Endometrial microvascular endothelial cells (primary cell): ENCODE measurements around the gene OR9Q2. TPM values are rescaled to one million over a fixed set of nuclear protein-coding genes. Genes with fewer than 3 reads are reported as not detected.
"Not testable (repeated sequence)": the region's sequence is repeated elsewhere in the genome, so short reads cannot be mapped to it uniquely, and the experiment has no call there.

Experiments
- in situ Hi-C: cut with HindIII; loops from 2 replicates; pipeline ENCODE4 v1.10.0; 2017; ENCODE audit warnings: low sequenced_read_pairs, low pct_unique_long_range_greater_than_20kb; ENCODE audit errors: inconsistent ontology term
- total RNA-seq: library from RNA; depleted of rRNA; stranded (reverse); fragments of >200 nt; gene quantifications from one replicate; pipeline ENCODE4 v1.2.3, GENCODE V29; 2015; ENCODE audit errors: inconsistent ontology term

Gene OR9Q2
- not detected for total RNA-seq

- in situ Hi-C loops, result no loop called here
Measured at GRCh38 chr11:58188770-58189169, at the start of gene OR9Q2. Gene OR9Q2, plus strand, starts transcription at chr11:58189070. Its CDS starts 1,421 bp downstream, at chr11:58190491.

- in situ Hi-C loops, result no loop called here
Measured at GRCh38 chr11:58142761-58143160, 46.1 kb upstream of the OR9Q2 start.

- in situ Hi-C loops, result no loop called here
Measured at GRCh38 chr11:58152781-58153180, 36.1 kb upstream of the OR9Q2 start.

- in situ Hi-C loops, result no loop called here
Measured at GRCh38 chr11:58164389-58164788, 24.5 kb upstream of the OR9Q2 start.

- in situ Hi-C loops, result no loop called here
Measured at GRCh38 chr11:58164990-58165389, 23.9 kb upstream of the OR9Q2 start.

- in situ Hi-C loops, result no loop called here
Measured at GRCh38 chr11:58165504-58166106, 23.3 kb upstream of the OR9Q2 start.

GRCh38 chr11:58177409-58178054, 11.3 kb upstream of the OR9Q2 start:
- in situ Hi-C loops, result no loop called here

GRCh38 chr11:58178444-58178843, 10.4 kb upstream of the OR9Q2 start:
- in situ Hi-C loops, result no loop called here

GRCh38 chr11:58179648-58180047, 9.2 kb upstream of the OR9Q2 start:
- in situ Hi-C loops, result no loop called here

- in situ Hi-C loops, result no loop called here
Measured at GRCh38 chr11:58186938-58187337, 1.9 kb upstream of the OR9Q2 start.

GRCh38 chr11:58192229-58192628, 3.4 kb downstream of the OR9Q2 start:
- in situ Hi-C loops, result no loop called here

- in situ Hi-C loops, result no loop called here
Measured at GRCh38 chr11:58193391-58193790, 4.5 kb downstream of the OR9Q2 start.

- in situ Hi-C loops, result no loop called here
Measured at GRCh38 chr11:58195939-58196338, 7.1 kb downstream of the OR9Q2 start.

- in situ Hi-C loops, result no loop called here
Measured at GRCh38 chr11:58199271-58199670, 10.4 kb downstream of the OR9Q2 start.

GRCh38 chr11:58204042-58204441, 15.2 kb downstream of the OR9Q2 start, which contains the start of gene OR1S2:
Gene OR1S2, minus strand, starts transcription at chr11:58204142. Its CDS starts 0 bp downstream, at chr11:58204142.
- in situ Hi-C loops, result no loop called here

- in situ Hi-C loops, result not testable (repeated sequence)
Measured at GRCh38 chr11:58212420-58212819, 23.6 kb downstream of the OR9Q2 start, which contains the start of gene OR1S1. Gene OR1S1, plus strand, starts transcription at chr11:58212720.

GRCh38 chr11:58216476-58216875, 27.6 kb downstream of the OR9Q2 start:
- in situ Hi-C loops, result no loop called here

- in situ Hi-C loops, result no loop called here
Measured at GRCh38 chr11:58222721-58223120, 33.9 kb downstream of the OR9Q2 start.

GRCh38 chr11:58227956-58228615, 39.2 kb downstream of the OR9Q2 start:
- in situ Hi-C loops, result no loop called here
